ENCODE results near the gene NHP2.
"Not testable (repeated sequence)": the region's sequence is repeated elsewhere in the genome, so short reads cannot be mapped to it uniquely, and the experiment has no call there.

The NHP2 gene

DNA sequence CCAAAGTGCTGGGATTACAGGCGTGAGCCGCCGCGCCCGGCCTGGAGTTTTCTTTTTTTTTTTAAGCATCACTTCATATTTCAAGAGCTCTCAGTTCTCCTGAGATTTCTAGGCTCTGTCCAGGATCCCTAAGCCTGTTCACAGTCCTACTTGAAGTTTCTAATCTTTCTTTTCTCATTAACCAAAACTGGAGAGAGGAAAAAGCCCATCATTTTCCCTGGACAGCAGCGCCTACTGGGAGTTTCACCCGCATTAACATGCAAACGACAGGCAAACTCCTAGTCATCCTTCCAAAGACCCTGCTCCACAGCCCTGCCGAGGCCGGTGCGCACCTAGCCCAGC, 23.5 kb downstream of the NHP2 start:
- not testable (repeated sequence) for DNase-seq

DNA sequence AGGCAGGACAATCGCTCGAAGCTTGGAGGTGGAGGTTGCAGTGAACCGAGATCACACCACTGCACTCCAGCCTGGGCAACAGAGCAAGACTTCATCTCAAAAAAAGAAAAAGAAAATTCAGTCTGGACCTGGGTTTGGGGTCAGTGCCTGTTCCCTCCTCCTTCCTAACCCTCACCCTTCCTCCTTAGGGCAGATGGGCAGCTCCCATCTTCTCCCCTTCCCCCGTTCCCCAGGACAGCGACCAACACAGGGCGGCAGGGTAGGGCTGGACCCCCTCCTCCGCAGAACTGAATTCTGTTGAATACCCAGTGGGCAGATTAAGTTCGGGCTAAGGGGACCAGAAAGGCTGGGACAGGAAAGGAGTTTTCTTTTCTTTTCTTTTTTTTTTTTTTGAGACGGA, 24.4 kb downstream of the NHP2 start:
- no peak for DNase-seq

DNA sequence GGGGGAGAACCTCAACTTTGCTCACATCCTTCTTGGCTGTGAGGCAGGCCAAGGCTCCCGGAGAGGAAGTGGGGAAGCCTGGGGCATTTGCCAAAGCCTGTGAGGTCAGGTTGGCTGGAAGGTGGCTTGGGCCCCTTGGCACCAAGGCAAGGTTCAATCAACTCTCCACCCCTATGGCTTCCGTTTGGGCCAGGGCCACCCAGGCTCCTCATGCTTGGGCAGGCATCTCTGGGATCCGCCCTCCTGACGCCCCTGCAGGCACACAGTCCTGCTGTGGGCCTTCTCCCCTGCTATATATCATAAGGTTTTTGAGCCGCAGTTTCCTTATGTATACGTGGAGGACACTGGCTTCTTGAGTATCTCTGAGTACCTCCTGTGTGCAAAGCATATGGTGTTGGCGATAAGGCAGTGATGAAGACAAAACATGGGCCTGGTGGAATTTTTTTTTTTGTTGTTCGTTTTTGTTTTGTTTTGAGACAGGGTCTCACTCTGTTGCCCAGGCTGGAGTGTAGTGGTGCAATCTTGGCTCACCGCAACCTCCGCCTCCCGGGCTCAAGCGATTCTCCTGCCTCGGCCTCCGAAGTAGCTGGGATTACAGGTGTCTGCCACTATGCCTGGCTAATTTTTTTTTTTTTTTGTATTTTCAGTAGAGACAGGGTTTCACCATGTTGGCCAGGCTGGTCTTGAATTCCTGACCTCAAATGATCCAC, 26.2 kb downstream of the NHP2 start:
- DNase-seq = not testable (repeated sequence)

GRCh38 chr5:178126556-178126955, 27.1 kb downstream of the NHP2 start:
- no peak for DNase-seq

DNA sequence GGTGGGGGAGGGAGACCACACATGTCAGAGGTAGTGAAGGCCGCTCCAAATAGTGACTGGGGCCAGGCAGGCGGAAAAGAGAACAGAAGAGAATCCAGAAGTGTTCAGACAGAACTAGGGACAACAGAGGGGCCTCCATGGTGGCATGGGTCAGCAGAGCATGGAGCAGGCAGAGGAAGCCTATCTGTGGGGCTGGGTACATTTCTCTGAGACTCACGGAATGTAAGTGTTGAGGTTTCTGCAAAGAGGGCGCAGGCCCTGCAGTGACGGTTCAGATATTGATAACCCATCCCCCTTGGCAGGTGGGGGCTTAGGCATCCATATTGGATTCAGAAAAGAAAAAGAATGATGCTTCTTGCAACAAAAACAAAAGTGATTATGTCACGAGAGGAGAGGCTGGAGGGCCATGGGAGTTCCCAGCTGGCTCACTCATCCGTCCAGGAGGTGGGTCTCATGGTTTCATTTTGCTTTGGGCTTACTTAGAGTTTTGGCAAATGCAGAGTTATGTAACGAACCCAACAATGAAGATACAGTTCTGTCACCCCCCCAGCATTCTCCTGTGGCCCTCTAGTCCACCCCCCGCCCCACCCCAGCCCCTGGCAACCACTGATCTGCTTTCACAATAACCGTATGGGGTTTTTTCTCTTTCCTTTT, 28.3 kb downstream of the NHP2 start:
- DNase-seq = no peak

DNA sequence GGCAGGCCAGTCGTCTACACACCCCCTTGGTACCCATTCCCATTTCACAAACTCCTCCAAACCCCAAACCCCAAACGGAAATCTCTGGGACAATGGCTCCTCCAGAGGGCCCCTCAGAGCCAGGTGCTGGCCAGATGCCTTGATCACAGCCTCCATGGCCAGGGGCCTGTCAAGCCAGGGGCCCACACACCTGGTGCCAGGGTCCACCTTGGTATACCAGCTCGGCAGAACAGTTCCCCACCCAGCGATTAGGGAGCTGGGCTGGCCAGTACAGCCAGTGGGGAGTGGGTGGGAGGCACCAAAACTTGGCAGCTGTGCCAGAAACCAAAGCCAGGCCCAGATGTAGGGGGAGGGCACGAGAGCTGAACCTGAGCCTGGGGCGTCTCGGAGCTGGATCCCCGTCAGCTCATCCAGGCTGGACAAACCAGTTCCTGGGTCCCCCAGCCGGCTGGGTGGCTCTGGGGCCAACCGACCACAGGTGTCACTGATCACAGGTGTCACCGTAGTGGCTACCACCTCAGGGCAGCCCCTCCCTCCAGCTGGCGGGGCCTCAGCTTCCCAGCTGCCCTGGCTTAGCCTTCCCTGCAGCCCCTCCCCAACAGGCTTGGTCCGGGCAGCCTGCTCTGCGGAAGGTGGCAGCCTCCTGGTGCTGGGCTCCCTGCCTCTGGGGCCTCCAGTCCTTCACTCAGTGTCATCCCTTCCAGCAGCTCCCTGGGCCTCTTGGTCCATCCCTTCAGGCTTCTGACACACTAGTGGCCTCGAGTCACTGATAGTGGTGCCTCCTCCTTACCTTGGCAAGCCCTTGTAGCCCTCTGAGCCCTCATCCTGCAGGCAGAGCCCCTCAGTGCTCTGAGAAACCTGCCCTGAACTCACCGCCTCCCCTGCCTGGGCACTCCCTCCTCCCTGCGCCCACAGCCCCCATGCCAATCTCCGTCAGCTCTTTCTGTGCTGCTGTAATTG, 29.4 kb downstream of the NHP2 start:
- DNase-seq = no peak

GRCh38 chr5:178123094-178123965, 30.4 kb downstream of the NHP2 start:
- no peak for DNase-seq

GRCh38 chr5:178122346-178122745, 31.3 kb downstream of the NHP2 start:
- DNase-seq = no peak

DNA sequence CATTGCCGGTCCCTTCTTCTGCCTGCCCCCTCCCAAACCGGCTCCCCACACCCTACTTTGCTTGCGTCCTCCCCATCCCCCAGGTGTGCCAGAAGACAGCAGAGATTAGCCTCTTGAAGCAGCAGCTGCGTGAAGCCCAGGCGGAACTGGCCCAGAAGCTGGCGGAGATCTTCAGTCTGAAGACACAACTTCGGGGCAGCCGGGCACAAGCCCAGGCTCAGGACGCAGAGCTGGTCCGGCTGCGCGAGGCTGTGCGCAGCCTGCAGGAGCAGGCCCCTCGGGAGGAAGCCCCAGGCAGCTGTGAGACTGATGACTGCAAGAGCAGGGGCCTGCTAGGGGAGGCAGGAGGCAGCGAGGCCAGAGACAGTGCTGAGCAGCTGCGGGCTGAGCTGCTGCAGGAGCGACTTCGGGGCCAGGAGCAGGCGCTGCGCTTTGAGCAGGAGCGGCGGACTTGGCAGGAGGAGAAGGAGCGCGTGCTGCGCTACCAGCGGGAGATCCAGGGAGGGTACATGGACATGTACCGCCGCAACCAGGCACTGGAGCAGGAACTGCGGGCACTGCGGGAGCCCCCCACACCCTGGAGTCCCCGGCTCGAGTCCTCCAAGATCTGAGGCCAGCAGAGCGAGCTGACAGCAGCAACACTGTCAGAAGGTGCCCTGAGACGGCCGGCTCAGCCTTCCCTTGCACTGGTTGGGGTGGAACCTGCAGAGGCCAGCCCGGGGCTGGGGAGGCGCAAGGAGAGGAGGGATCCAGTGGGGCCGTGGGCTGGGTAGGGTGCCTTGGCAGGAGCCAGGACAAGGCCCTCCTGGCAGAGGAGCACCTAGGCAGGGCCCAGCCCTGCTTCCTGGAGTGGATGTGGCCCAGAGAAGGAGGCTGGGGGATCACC, 32.1 kb downstream of the NHP2 start:
- DNase-seq = peak; percentile 40 to 75

DNA sequence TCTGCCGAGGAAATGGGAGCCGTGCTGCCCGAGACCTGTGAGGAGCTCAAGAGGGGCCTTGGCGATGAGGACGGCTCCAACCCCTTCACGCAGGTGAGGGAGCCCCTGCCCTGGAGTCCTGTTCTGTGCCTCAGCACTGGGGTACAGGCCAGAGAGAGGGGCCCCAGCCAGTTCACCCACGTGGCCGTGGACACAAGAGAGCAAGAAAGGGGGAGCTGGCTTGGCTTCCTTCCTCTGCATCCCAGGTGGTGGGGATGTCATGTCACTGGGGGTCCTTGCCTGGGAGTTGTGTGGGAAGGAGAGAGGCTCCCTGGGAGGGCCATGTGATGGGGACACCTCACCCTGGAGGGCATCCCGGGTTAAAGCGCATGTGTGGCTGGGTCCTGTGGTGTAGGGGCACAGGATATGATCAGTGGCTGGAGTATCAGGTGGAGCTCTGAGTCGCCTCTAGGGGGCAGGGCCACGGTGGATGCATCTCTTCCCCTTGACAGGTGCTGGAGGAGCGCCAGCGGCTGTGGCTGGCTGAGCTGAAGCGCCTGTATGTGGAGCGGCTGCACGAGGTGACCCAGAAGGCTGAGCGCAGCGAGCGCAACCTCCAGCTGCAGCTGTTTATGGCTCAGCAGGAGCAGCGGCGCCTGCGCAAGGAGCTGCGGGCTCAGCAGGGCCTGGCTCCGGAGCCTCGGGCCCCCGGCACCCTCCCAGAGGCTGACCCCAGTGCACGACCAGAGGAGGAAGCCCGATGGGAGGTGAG, 32.9 kb downstream of the NHP2 start:
- DNase-seq = peak; percentile 94 to 99

GRCh38 chr5:178119915-178120606, 33.6 kb downstream of the NHP2 start:
- no peak for DNase-seq

- no peak for DNase-seq
Observed at GRCh38 chr5:178117923-178118701, 35.6 kb downstream of the NHP2 start.

DNA sequence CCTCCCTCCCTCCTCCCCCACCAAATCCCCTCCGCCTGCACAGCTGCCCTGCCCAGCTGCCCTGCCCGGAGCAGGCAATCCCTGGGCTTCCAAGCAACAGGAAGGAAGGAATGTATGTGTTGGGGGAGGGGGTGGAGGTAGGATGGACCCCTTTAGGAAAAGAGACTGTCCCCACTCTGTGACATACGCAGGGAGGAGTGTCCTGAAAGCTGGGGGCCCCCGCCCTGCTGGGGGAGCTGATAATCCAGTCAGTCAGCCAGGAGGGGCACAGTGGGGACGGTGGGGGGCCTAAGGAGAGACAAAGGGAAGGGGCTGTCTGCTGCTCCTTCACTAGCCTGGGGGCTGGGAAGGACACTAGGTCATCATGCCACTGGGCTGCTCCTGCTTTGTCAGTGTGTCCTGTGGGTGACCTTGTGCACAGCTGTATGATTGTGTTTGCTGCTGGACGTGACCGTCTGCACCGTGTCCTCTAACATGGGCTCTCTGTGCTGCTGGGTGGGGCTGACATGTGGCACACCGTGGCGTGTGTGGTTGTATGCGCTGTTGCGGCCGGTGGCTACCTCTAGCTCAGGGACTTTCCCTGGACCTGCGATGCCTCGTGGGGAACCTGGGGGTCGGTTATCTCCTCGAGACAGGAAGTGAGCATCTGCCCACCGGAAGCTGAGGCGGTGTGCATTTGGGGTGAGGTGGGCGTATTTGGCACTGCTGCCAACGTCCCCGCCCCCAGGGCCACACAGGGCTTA, 37.4 kb downstream of the NHP2 start:
- DNase-seq = no peak

- DNase-seq = no peak
Observed at GRCh38 chr5:178115814-178116142, 37.9 kb downstream of the NHP2 start.

DNA sequence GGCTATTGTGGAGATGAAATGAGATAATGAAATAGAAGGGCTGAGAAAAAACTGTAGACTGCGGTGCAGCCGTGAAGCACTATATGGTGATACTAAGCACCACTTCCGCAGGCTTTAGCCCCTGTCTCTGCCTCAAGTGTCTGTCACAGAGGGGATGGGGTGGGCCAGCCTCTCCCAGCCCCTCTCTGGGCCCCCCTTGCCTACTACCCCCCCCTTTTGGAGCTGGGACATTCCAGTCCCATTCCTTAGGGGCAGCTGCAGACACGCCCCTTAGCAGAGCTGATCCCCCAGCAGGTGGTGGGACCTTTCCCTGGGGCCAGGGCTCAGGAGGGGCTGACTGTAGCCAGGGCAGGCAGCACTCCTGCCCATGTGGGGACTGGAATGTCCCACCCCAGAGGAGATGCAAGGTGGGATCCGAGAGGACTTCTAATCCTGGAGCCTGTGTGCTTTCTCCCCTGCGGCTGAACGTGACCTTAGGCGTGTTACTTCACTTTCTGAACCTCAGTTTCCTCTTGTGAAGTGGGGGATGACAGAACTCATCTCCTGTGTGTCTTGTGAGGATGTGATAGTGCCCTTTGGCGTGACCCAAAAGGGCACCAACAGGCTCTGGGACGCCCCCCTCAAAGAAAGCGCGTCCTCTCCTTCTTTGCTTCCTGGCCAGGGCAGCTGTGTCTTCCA, 38.4 kb downstream of the NHP2 start:
- no peak for DNase-seq

GRCh38 chr5:178114325-178115135, 39.2 kb downstream of the NHP2 start:
- DNase-seq = no peak

GRCh38 chr5:178113841-178114324, 39.8 kb downstream of the NHP2 start:
- no peak for DNase-seq
